Stimulated activated naive CD8-positive, alpha-beta T cell treated with anti-CD3 and anti-CD28 coated beads, Interleukin-15, amount 100 ng/mL, for 72 hours (primary cell): ENCODE results near the gene TMED7.

Experiments used
- ATAC-seq: fragments of 150-1000 bp; cut with Tn5 transposase; 2 replicates; pipeline ENCODE4 v1.10.0; 2021; ENCODE audit warnings: mild to moderate bottlenecking, moderate library complexity
- DNase-seq, 2 donors: peaks; one replicate each; pipeline ENCODE4 v3.0.0; 2021 to 2022
- H3K27ac Mint-ChIP-seq, 2 donors: one replicate each; pipeline ENCODE4 v1.8.0; 2022; ENCODE audit warnings: mild to moderate bottlenecking in 2 of 2, mixed read lengths in 2 of 2, moderate library complexity in 2 of 2
- H3K27me3 Mint-ChIP-seq: one replicate; pipeline ENCODE4 v1.8.0; 2022; ENCODE audit warnings: mixed read lengths
- H3K4me1 Mint-ChIP-seq: one replicate; pipeline ENCODE4 v1.8.0; 2022; ENCODE audit warnings: mild to moderate bottlenecking, mixed read lengths
- H3K4me3 Mint-ChIP-seq, 2 donors: one replicate each; pipeline ENCODE4 v1.8.0; 2022; ENCODE audit warnings: mild to moderate bottlenecking in 2 of 2, mixed read lengths in 2 of 2, moderate library complexity in 1 of 2
- H3K9me3 Mint-ChIP-seq, 2 donors: one replicate each; pipeline ENCODE4 v1.8.0; 2022; ENCODE audit warnings: mixed read lengths in 2 of 2

TMED7 gene

DNA sequence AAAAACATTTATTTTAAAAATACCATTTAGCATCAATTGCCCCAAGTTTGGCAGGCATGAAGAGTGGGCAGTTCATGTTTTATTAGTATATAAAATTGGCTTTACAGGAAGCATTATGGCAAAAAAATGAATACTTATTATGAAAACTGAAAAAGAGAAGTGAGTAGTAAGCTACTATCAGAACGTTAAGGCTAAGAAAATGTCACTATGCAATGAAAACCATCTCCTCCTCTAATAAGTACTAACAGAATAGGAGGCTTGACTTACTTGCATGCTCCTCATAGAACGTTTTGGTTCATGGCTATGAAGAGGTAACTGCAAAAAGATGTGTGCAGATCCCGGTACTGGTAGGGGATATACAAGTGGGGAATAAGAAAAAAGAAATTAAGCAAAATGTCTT lies 47.2 kb downstream of the TMED7 start:
- Mint-ChIP-seq H3K4me1 (no peaks in the 10 kb centered on the region), H3K9me3 (no peaks in the 10 kb centered on the region), H3K4me3 (no peak overlapping the region), H3K27me3 (no peaks in the 10 kb centered on the region), H3K27ac (no peak overlapping the region)
- DNase-seq (no peak), ATAC-seq (no peak)

DNA sequence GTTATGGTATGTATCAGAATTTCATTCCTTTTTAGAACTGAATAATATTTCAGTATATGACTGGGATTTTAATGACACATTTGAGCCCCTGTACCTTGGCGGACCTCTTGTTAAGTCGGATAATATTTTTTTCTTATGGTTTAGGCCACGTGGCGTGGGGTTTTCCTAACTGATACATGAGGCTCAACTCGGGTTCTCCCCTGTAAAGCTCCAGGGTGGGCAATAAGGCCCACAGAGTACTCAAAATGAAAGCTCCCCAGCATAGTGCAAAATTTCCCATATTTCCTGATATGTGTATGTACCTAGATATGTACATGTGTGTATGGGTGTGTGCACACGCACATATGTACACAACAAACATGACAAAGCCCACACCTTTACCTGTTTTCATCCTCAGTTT lies 48.1 kb downstream of the TMED7 start:
- Mint-ChIP-seq H3K9me3 (no peaks in the 10 kb centered on the region), H3K4me1 (no peaks in the 10 kb centered on the region), H3K27ac (no peak overlapping the region), H3K27me3 (peaks cover 3% of the 10 kb centered on the region), H3K4me3 (no peak overlapping the region)
- ATAC-seq (no peak), DNase-seq (no peak)

DNA sequence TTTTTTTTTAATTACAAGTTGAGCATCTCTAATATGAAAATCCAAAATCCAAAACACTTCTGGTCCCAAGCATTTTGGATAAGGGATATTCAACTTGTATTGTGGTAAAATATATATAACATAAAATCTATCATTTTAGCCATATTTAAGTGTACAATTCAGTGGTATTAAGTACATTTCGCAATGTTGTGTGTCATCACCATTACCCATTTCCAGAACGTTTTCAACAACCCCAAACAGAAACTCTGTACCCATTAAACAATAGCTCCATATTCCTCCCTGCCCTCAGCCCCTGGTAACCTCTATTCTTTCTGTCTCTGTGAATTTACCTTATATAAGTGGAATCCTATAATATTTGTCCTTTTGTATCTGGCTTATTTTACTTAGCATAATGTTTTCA lies 48.5 kb downstream of the TMED7 start:
- ATAC-seq = no peak
- DNase-seq = no peak
- Mint-ChIP-seq H3K4me1 (no peaks in the 10 kb centered on the region), H3K27me3 (peaks cover 7% of the 10 kb centered on the region), H3K9me3 (no peaks in the 10 kb centered on the region), H3K27ac (no peak overlapping the region), H3K4me3 (no peak overlapping the region)

DNA sequence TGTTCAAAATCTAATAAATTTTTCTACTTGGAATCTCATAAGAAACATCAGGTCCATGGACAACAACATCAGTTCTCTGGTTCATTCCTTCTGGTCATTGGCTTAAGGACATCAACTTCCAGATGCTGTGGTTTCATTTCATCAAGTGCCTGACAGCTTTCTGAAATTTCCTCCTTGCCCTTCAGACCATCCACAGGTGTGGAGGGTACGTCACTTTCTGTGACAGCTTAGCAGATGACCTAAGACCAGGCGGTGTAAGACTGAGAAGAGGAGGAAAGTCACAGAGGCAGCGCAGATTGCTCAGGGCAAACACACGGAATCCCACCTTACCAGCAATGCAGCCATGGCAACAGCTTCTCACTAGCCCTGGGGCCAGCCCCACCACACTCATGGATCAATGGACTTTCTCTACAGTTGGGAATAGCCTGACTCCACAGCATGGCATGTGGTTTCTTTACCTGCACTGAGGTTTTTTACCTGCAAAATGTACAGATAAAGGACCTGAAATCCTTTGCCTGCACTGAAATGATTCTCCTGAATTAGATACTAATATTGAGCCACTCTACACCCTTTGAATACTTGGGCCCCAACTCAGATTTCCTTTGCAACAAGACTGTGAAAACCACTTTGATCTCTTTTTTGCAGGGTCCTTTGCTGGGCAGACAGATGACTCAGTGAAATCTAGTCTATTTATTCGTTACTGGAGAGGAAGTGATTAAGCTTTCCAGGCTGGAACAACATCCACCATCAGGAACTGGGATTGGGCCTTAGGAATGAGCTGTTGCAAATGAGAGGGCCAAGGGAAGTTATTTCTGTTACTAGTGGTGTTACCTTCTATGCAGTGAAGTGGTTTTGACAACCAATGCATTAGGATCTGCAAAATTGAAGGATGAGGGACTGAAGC lies 50.4 kb downstream of the TMED7 start:
- no peak overlapping the region for H3K27ac Mint-ChIP-seq
- no peaks in the 10 kb centered on the region for H3K9me3 Mint-ChIP-seq
- no peak overlapping the region for H3K4me3 Mint-ChIP-seq
- DNase-seq (no peak), ATAC-seq (no peak)
- H3K4me1 Mint-ChIP-seq = no peaks in the 10 kb centered on the region
- H3K27me3 Mint-ChIP-seq = peaks cover 11% of the 10 kb centered on the region

DNA sequence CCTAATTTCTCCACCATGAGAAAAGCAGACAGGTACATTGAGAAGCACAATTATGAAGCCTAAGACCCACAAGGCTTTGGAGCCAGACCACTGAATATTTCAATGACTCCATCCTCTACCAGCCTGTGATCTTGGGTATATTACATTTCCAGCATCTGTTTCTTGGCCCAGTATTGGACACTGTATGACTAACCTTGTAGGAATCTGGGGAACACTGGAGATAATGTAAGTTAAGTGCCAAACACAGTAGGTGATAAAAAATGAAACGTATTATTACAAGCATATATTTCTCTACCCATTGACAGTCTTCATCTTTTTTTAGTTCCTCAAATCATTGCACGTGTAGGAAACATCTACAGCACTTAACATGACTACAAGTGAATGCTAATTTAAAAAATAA lies 52.7 kb downstream of the TMED7 start:
- peaks cover 11% of the 10 kb centered on the region for H3K27me3 Mint-ChIP-seq
- no peak overlapping the region for H3K27ac Mint-ChIP-seq
- H3K9me3 Mint-ChIP-seq = no peaks in the 10 kb centered on the region
- ATAC-seq (no peak), DNase-seq (no peak)
- no peaks in the 10 kb centered on the region for H3K4me1 Mint-ChIP-seq
- H3K4me3 Mint-ChIP-seq = no peak overlapping the region

DNA sequence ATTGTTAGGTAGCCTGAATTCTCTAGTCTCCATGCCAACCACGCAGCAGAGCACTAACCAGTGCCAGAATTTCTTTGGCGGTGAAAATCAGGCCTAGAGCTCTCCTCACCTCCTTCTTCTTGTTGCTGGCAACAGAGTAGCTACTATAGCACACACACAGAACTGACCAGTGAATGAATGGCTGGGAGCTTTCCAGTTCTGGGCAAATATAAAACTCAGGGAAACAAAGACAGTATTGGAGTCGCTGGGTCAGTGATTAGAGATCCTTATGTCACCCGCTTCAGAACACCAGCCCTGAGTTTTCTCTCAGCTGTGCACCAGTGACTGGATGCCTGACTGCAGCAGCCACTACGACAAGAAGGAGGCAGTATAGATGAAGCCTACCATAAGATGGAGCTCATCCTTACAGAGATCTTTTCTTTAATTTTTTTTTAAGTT lies 54.4 kb downstream of the TMED7 start:
- peaks cover 12% of the 10 kb centered on the region for H3K27me3 Mint-ChIP-seq
- H3K4me1 Mint-ChIP-seq = no peaks in the 10 kb centered on the region
- DNase-seq (no peak), ATAC-seq (no peak)
- H3K27ac Mint-ChIP-seq = no peak overlapping the region
- H3K4me3 Mint-ChIP-seq = no peak overlapping the region
- H3K9me3 Mint-ChIP-seq = no peaks in the 10 kb centered on the region

DNA sequence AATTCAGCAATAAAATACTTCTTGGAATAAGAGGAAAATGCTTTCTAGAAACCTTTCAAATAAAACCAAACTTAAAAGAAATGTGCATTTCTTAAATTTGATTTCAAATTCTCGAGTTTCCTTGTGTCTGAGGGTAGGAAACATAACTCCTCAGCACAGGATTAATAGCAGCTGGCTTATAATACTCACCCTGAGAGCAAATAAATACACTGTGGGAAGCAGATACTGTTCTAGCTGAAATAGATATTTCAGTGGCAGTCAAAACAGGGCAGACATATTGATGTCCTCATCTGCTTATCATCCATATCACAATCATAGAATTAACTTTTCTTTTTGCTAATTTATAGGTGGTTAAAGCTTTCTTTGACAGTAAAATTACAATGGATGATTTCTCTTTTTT lies 57.2 kb downstream of the TMED7 start:
- no peak for ATAC-seq
- Mint-ChIP-seq H3K27ac (no peak overlapping the region), H3K4me3 (no peak overlapping the region), H3K9me3 (no peaks in the 10 kb centered on the region), H3K27me3 (peaks cover 27% of the 10 kb centered on the region), H3K4me1 (no peaks in the 10 kb centered on the region)
- DNase-seq = no peak

DNA sequence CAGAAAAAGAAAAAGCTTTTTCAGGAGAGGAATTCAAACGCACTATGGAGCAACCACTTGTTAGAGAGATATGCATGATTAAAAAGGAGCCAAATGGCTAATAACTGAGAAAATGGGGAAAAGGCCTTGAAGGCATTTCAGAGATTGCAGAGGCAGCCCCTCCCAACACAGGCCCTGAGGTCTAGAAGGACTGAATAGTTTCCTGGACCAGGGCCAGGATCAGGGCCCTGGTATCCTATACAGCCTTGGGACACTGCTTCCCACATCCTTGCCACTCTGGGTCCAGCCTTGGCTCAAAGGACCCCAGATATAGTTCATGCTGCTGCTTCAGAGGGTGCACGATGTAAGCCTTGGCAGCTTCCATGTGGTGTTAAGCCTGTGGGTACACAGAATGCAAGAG lies 60.6 kb downstream of the TMED7 start:
- H3K9me3 Mint-ChIP-seq = peaks cover 0 to 7% of the 10 kb centered on the region in 2 donors
- DNase-seq = no peak
- H3K4me3 Mint-ChIP-seq = no peak overlapping the region
- H3K27me3 Mint-ChIP-seq = peaks cover 31% of the 10 kb centered on the region
- H3K4me1 Mint-ChIP-seq = no peaks in the 10 kb centered on the region
- ATAC-seq = no peak
- no peak overlapping the region for H3K27ac Mint-ChIP-seq
